ENCODE data around the gene RPL38. TPM values are rescaled to one million over a fixed set of nuclear protein-coding genes. Genes with fewer than 3 reads are reported as not detected.

RPL38 gene
- total and polyA plus RNA-seq, 2 experiments from 2014 or later, result 286 to 5,312 TPM

DNA sequence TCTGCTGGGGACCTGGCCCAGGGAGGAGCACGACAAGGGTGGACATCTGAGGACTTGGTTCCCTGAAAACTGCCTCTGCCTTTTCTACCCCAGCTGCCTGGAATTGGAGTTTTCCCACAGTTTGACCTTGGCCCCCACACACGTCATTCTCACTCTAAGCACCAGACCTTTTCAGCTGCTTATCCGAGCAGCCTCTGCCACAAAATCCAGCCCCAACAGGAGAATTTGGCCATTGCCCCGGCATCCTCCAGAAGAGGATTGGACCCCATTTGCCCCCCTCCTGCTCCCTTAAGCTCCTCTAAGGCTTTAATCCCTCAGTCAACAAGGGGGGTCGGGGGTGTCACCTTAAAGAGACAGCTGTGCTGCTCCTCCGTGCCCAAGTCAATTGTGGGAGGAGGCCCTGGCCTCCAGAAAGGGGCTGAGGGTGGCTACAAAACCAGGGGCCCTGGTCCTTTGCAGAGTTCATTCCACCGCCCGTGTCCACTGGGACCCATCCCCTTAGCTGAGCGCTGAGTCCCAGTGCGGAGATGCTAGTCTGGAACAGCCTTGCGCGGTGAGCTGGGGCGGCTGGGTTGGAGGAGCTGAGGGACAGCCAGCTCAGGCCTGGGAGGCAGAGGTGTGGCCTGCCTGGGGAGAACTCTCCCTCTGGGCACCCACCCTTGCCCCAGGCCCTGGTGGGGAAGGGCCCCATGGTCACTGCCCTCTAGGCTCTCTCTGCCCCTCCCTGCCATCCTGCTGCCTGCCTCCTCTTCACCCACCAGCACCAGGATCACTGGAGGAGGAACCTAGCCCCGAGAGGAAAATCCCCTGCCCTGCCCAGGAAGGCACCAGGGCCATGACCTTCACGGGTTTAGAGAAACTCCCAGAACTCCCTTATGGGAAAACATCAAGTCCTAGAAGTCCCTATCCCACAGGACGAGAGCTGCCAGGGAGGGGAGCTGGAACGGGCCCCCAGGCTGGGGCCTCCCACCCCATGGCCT is 28.7 kb downstream of the RPL38 start (continued):
- TF ChIP-seq, protein P1, sequence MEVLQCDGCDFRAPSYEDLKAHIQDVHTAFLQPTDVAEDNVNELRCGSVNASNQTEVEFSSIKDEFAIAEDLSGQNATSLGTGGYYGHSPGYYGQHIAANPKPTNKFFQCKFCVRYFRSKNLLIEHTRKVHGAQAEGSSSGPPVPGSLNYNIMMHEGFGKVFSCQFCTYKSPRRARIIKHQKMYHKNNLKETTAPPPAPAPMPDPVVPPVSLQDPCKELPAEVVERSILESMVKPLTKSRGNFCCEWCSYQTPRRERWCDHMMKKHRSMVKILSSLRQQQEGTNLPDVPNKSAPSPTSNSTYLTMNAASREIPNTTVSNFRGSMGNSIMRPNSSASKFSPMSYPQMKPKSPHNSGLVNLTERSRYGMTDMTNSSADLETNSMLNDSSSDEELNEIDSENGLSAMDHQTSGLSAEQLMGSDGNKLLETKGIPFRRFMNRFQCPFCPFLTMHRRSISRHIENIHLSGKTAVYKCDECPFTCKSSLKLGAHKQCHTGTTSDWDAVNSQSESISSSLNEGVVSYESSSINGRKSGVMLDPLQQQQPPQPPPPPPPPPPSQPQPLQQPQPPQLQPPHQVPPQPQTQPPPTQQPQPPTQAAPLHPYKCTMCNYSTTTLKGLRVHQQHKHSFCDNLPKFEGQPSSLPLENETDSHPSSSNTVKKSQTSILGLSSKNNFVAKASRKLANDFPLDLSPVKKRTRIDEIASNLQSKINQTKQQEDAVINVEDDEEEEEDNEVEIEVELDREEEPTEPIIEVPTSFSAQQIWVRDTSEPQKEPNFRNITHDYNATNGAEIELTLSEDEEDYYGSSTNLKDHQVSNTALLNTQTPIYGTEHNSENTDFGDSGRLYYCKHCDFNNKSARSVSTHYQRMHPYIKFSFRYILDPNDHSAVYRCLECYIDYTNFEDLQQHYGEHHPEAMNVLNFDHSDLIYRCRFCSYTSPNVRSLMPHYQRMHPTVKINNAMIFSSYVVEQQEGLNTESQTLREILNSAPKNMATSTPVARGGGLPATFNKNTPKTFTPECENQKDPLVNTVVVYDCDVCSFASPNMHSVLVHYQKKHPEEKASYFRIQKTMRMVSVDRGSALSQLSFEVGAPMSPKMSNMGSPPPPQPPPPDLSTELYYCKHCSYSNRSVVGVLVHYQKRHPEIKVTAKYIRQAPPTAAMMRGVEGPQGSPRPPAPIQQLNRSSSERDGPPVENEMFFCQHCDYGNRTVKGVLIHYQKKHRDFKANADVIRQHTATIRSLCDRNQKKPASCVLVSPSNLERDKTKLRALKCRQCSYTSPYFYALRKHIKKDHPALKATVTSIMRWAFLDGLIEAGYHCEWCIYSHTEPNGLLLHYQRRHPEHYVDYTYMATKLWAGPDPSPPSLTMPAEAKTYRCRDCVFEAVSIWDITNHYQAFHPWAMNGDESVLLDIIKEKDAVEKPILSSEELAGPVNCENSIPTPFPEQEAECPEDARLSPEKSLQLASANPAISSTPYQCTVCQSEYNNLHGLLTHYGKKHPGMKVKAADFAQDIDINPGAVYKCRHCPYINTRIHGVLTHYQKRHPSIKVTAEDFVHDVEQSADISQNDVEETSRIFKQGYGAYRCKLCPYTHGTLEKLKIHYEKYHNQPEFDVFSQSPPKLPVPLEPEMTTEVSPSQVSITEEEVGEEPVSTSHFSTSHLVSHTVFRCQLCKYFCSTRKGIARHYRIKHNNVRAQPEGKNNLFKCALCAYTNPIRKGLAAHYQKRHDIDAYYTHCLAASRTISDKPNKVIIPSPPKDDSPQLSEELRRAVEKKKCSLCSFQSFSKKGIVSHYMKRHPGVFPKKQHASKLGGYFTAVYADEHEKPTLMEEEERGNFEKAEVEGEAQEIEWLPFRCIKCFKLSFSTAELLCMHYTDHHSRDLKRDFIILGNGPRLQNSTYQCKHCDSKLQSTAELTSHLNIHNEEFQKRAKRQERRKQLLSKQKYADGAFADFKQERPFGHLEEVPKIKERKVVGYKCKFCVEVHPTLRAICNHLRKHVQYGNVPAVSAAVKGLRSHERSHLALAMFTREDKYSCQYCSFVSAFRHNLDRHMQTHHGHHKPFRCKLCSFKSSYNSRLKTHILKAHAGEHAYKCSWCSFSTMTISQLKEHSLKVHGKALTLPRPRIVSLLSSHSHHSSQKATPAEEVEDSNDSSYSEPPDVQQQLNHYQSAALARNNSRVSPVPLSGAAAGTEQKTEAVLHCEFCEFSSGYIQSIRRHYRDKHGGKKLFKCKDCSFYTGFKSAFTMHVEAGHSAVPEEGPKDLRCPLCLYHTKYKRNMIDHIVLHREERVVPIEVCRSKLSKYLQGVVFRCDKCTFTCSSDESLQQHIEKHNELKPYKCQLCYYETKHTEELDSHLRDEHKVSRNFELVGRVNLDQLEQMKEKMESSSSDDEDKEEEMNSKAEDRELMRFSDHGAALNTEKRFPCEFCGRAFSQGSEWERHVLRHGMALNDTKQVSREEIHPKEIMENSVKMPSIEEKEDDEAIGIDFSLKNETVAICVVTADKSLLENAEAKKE (CRISPR knock-in tag; IDR thresholded peaks at IDR 0.05), result no peak
- TF ChIP-seq CREB1 (CRISPR knock-in tag; IDR thresholded peaks at IDR 0.05; ENCODE audit: low read depth) (no peak), ZNF331 (CRISPR knock-in tag; IDR thresholded peaks at IDR 0.05; ENCODE audit: low read depth) (no peak)

DNA sequence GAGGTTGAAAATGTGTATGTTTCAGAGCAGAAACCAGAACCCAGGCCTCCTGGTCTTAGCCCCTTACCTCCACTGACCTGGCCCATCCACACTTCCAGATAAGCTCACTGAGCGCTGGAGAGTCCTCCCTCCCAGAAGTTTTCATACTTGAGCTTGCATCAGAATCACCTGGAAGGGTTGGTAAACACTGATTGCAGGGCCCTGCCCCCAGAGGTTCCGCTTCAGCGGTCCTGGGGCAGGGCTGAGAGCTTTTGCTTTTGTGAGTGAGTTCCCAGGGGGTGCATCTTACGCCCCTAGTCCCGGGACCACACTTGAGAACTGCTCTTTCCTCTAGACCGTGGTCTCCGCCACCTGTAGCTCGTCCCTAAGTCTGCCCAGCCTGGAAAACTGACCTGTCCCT is 30.5 kb downstream of the RPL38 start:
- H3K27me3 Mint-ChIP-seq (ENCODE audit: insufficient read depth, low read depth, poor library complexity), result peaks cover 2% of the 10 kb centered on the region
- DNase-seq (ENCODE audit: low spot score) (no peak), ATAC-seq (peak; percentile 19; the same call in 1 of the 3 replicates)
- Histone ChIP-seq H2AFZ (no peak overlapping the region), H3K4me1 (ENCODE audit: insufficient read depth) (no peaks in the 10 kb centered on the region), H3K4me2 (no peak overlapping the region), H4K20me1 (replicated peaks; ENCODE audit: insufficient read depth) (no peaks in the 10 kb centered on the region), H3K36me3 (ENCODE audit: insufficient read depth) (no peaks in the 10 kb centered on the region), H3K27ac (ENCODE audit: low read depth) (no peak overlapping the region), H3K27me3 (ENCODE audit: insufficient read depth) (no peaks in the 10 kb centered on the region), H3K9me2 (ENCODE audit: insufficient read depth) (no peaks in the 10 kb centered on the region), H3K79me2 (replicated peaks; ENCODE audit: insufficient read depth) (no peaks in the 10 kb centered on the region), H3K4me3 (no peak overlapping the region), H3F3A (replicated peaks; ENCODE audit: low read depth) (no peaks in the 10 kb centered on the region)
- no peaks in the 10 kb centered on the region for H3K36me3 Mint-ChIP-seq (ENCODE audit: low read depth)
- no peak overlapping the region for H3K4me3 Mint-ChIP-seq
- peaks cover 5% of the 10 kb centered on the region for H3K4me1 Mint-ChIP-seq
- H3K27ac Mint-ChIP-seq, result no peak overlapping the region
- H3K9me3 Mint-ChIP-seq, result no peaks in the 10 kb centered on the region
- TF ChIP-seq CREB1 (CRISPR knock-in tag; IDR thresholded peaks at IDR 0.05; ENCODE audit: low read depth) (no peak), STAT1 (IDR thresholded peaks at IDR 0.05; ENCODE audit: unreplicated experiment) (no peak), ZNF331 (CRISPR knock-in tag; IDR thresholded peaks at IDR 0.05; ENCODE audit: low read depth) (no peak), NANOG (IDR thresholded peaks at IDR 0.05; ENCODE audit: borderline replicate concordance) (no peak), EZH2phosphoT487 (IDR thresholded peaks at IDR 0.05; ENCODE audit: unreplicated experiment) (no peak), EZH2 (IDR thresholded peaks at IDR 0.05; ENCODE audit: low read depth, unreplicated experiment) (no peak), JUNB (IDR thresholded peaks at IDR 0.05; ENCODE audit: unreplicated experiment) (no peak)
- TF ChIP-seq, protein P2, sequence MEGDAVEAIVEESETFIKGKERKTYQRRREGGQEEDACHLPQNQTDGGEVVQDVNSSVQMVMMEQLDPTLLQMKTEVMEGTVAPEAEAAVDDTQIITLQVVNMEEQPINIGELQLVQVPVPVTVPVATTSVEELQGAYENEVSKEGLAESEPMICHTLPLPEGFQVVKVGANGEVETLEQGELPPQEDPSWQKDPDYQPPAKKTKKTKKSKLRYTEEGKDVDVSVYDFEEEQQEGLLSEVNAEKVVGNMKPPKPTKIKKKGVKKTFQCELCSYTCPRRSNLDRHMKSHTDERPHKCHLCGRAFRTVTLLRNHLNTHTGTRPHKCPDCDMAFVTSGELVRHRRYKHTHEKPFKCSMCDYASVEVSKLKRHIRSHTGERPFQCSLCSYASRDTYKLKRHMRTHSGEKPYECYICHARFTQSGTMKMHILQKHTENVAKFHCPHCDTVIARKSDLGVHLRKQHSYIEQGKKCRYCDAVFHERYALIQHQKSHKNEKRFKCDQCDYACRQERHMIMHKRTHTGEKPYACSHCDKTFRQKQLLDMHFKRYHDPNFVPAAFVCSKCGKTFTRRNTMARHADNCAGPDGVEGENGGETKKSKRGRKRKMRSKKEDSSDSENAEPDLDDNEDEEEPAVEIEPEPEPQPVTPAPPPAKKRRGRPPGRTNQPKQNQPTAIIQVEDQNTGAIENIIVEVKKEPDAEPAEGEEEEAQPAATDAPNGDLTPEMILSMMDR (conservative IDR thresholded peaks at IDR 0.05; ENCODE audit: low read depth in 2 of 2), result no peak
- TF ChIP-seq, protein P3, sequence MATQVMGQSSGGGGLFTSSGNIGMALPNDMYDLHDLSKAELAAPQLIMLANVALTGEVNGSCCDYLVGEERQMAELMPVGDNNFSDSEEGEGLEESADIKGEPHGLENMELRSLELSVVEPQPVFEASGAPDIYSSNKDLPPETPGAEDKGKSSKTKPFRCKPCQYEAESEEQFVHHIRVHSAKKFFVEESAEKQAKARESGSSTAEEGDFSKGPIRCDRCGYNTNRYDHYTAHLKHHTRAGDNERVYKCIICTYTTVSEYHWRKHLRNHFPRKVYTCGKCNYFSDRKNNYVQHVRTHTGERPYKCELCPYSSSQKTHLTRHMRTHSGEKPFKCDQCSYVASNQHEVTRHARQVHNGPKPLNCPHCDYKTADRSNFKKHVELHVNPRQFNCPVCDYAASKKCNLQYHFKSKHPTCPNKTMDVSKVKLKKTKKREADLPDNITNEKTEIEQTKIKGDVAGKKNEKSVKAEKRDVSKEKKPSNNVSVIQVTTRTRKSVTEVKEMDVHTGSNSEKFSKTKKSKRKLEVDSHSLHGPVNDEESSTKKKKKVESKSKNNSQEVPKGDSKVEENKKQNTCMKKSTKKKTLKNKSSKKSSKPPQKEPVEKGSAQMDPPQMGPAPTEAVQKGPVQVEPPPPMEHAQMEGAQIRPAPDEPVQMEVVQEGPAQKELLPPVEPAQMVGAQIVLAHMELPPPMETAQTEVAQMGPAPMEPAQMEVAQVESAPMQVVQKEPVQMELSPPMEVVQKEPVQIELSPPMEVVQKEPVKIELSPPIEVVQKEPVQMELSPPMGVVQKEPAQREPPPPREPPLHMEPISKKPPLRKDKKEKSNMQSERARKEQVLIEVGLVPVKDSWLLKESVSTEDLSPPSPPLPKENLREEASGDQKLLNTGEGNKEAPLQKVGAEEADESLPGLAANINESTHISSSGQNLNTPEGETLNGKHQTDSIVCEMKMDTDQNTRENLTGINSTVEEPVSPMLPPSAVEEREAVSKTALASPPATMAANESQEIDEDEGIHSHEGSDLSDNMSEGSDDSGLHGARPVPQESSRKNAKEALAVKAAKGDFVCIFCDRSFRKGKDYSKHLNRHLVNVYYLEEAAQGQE (IDR thresholded peaks at IDR 0.05; ENCODE audit: unreplicated experiment), result no peak
- TF ChIP-seq, protein P4, sequence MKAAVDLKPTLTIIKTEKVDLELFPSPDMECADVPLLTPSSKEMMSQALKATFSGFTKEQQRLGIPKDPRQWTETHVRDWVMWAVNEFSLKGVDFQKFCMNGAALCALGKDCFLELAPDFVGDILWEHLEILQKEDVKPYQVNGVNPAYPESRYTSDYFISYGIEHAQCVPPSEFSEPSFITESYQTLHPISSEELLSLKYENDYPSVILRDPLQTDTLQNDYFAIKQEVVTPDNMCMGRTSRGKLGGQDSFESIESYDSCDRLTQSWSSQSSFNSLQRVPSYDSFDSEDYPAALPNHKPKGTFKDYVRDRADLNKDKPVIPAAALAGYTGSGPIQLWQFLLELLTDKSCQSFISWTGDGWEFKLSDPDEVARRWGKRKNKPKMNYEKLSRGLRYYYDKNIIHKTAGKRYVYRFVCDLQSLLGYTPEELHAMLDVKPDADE (IDR thresholded peaks at IDR 0.05), result no peak

All from GM23338 (cell line).